ENCODE data around the gene USP4.
"Not testable (repeated sequence)": the region's sequence is repeated elsewhere in the genome, so short reads cannot be mapped to it uniquely, and the experiment has no call there.

USP4 gene

GRCh38 chr3:49349348-49350114 lies 9.7 kb upstream of the USP4 start:
- H3K79me2 ChIP-seq (ENCODE audit: insufficient read depth, low read length): no peaks in the 10 kb centered on the region
- no peaks in the 10 kb centered on the region for H4K20me1 ChIP-seq (ENCODE audit: low read depth, low read length)
- no peaks in the 10 kb centered on the region for H3K27me3 ChIP-seq (ENCODE audit: low read length)
- no peak overlapping the region for H3K27ac ChIP-seq (ENCODE audit: low read depth, low read length)
- no peaks in the 10 kb centered on the region for H3K9me2 ChIP-seq (replicated peaks; ENCODE audit: insufficient read depth, low read length)
- H3K4me3 ChIP-seq (ENCODE audit: insufficient read depth, low read length, poor library complexity, severe bottlenecking): no peak overlapping the region
- H3K9ac ChIP-seq (ENCODE audit: low read length): no peak overlapping the region
- H3K4me2 ChIP-seq (ENCODE audit: low read depth, low read length, poor library complexity, severe bottlenecking): no peak overlapping the region
- H3K9me3 ChIP-seq (ENCODE audit: insufficient read depth, low read length): no peaks in the 10 kb centered on the region
- no peaks in the 10 kb centered on the region for H3K36me3 ChIP-seq (ENCODE audit: low read length)
- TF ChIP-seq CTCF (IDR thresholded peaks at IDR 0.05; ENCODE audit: insufficient read depth, low read length, poor library complexity, severe bottlenecking) (no peak), EZH2phosphoT487 (conservative IDR thresholded peaks at IDR 0.05; ENCODE audit: low read length) (no peak)
- 0 out of 2 replicates have a peak, but pooled peaks cover 5% of the 10 kb centered on the region for H3F3A ChIP-seq (ENCODE audit: insufficient read depth)
- H2AFZ ChIP-seq (ENCODE audit: low read depth, low read length, severe bottlenecking): no peak overlapping the region

- not testable (repeated sequence) for H3F3A ChIP-seq (ENCODE audit: insufficient read depth); H3K9ac ChIP-seq (ENCODE audit: low read length); H3K27ac ChIP-seq (ENCODE audit: low read depth, low read length)
These were observed 8.5 kb upstream of the USP4 start for GRCh38 chr3:49348361-49348760.

GRCh38 chr3:49346797-49347251 lies 7.0 kb upstream of the USP4 start:
- TF ChIP-seq EZH2phosphoT487 (conservative IDR thresholded peaks at IDR 0.05; ENCODE audit: low read length) (no peak), CTCF (IDR thresholded peaks at IDR 0.05; ENCODE audit: insufficient read depth, low read length, poor library complexity, severe bottlenecking) (no peak)
- Histone ChIP-seq H4K20me1 (ENCODE audit: low read depth, low read length) (no peaks in the 10 kb centered on the region), H3K4me2 (ENCODE audit: low read depth, low read length, poor library complexity, severe bottlenecking) (no peak overlapping the region), H2AFZ (ENCODE audit: low read depth, low read length, severe bottlenecking) (no peak overlapping the region), H3K9me2 (replicated peaks; ENCODE audit: insufficient read depth, low read length) (no peaks in the 10 kb centered on the region), H3K36me3 (ENCODE audit: low read length) (no peaks in the 10 kb centered on the region), H3K9me3 (ENCODE audit: insufficient read depth, low read length) (no peaks in the 10 kb centered on the region), H3K79me2 (ENCODE audit: insufficient read depth, low read length) (no peaks in the 10 kb centered on the region), H3K27ac (ENCODE audit: low read depth, low read length) (no peak overlapping the region), H3K4me3 (ENCODE audit: insufficient read depth, low read length, poor library complexity, severe bottlenecking) (no peak overlapping the region), H3K9ac (ENCODE audit: low read length) (no peak overlapping the region), H3F3A (ENCODE audit: insufficient read depth) (0 out of 2 replicates have a peak, but pooled peaks cover 10% of the 10 kb centered on the region), H3K27me3 (ENCODE audit: low read length) (no peaks in the 10 kb centered on the region)

More at GRCh38 chr3:49348361-49348760, 8.5 kb upstream of the USP4 start:
- H3K36me3 ChIP-seq (ENCODE audit: low read length); H3K4me3 ChIP-seq (ENCODE audit: insufficient read depth, low read length, poor library complexity, severe bottlenecking); H4K20me1 ChIP-seq (ENCODE audit: low read depth, low read length); H2AFZ ChIP-seq (ENCODE audit: low read depth, low read length, severe bottlenecking); H3K4me2 ChIP-seq (ENCODE audit: low read depth, low read length, poor library complexity, severe bottlenecking); H3K27me3 ChIP-seq (ENCODE audit: low read length); H3K9me3 ChIP-seq (ENCODE audit: insufficient read depth, low read length); H3K9me2 ChIP-seq (replicated peaks; ENCODE audit: insufficient read depth, low read length); H3K79me2 ChIP-seq (ENCODE audit: insufficient read depth, low read length): not testable (repeated sequence)

GRCh38 chr3:49343163-49343562 lies 3.3 kb upstream of the USP4 start:
- no peaks in the 10 kb centered on the region for H3K27me3 ChIP-seq (ENCODE audit: low read length)
- no peak overlapping the region for H2AFZ ChIP-seq (ENCODE audit: low read depth, low read length, severe bottlenecking)
- TF ChIP-seq EZH2phosphoT487 (conservative IDR thresholded peaks at IDR 0.05; ENCODE audit: low read length): no peak
- no peak for TF ChIP-seq CTCF (IDR thresholded peaks at IDR 0.05; ENCODE audit: insufficient read depth, low read length, poor library complexity, severe bottlenecking)
- H3K9ac ChIP-seq (ENCODE audit: low read length): no peak overlapping the region
- no peaks in the 10 kb centered on the region for H3K36me3 ChIP-seq (ENCODE audit: low read length)
- H3K79me2 ChIP-seq (ENCODE audit: insufficient read depth, low read length): peaks cover 17% of the 10 kb centered on the region
- no peak overlapping the region for H3K4me3 ChIP-seq (ENCODE audit: insufficient read depth, low read length, poor library complexity, severe bottlenecking)
- peaks cover 17% of the 10 kb centered on the region for H3F3A ChIP-seq (ENCODE audit: insufficient read depth)
- H3K4me2 ChIP-seq (ENCODE audit: low read depth, low read length, poor library complexity, severe bottlenecking): no peak overlapping the region
- H3K27ac ChIP-seq (ENCODE audit: low read depth, low read length): no peak overlapping the region
- no peaks in the 10 kb centered on the region for H3K9me3 ChIP-seq (ENCODE audit: insufficient read depth, low read length)
- H3K9me2 ChIP-seq (replicated peaks; ENCODE audit: insufficient read depth, low read length): no peaks in the 10 kb centered on the region
- no peaks in the 10 kb centered on the region for H4K20me1 ChIP-seq (ENCODE audit: low read depth, low read length)

Data from SU-DHL-6 (cell line).